Cardiac fibroblast (primary cell): ENCODE results near the gene PANX3.

Source experiments
- DNase-seq, 2 donors: peaks; one replicate each; pipeline versions ENCODE4 v3.0.0 to v3.0.0-alpha.2; 2010; ENCODE audit warnings: low read depth in 2 of 2
- H3K4me3 ChIP-seq, 2 donors: replicated peaks in 1 of 2; 1 replicate in 1 of 2; 2 replicates in 1 of 2; pipeline ENCODE4 v1.5.1; 2011; ENCODE audit warnings: low read depth in 2 of 2, low read length in 2 of 2, mild to moderate bottlenecking in 2 of 2, moderate library complexity in 1 of 2
- TF ChIP-seq, protein P1 (sequence below): IDR thresholded peaks from one replicate; pipeline ENCODE4 v1.5.1; 2011; ENCODE audit warnings: low read depth, mild to moderate bottlenecking, low read length, inconsistent platforms

Gene PANX3

DNA sequence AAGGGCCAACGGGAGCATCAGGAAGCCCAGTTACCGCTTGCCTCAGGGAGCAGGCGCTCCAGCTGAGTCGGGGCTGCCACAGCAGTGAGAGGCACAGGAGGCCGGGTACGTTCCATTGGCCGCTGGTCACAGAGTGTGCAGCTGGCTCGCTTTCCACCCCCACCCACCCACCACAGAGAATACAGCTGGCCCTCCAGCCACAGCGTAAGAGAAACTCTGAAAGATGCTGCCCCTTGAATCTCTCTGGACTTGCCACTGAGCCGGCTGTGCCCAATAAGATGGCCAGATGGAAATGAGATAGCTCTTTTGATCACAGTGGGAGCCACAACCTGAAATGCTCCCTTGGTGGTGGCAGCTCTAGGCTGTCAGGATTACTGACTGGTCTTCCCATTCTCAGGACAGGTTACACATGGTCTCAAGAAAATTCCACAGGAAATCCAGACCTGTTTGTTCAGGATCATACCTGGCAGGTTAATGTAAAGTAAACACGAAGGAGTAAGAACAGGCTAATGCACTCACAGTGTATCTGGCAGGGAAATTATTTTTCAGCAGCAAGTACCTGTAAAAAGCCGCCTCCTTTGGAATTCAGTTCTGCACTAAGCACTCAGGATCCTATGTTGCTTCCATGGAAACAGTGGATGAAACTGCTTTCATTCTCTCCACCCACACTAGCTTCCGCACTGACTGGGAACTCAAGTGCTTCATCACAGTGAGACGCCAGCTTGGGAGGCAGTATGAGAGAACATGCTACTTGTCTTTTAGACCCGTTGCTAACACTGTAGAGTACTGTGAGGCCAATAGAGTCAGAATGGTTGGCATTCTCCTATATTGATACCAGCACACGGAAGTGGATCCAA is 45.8 kb downstream of the PANX3 start:
- TF ChIP-seq, protein P1, sequence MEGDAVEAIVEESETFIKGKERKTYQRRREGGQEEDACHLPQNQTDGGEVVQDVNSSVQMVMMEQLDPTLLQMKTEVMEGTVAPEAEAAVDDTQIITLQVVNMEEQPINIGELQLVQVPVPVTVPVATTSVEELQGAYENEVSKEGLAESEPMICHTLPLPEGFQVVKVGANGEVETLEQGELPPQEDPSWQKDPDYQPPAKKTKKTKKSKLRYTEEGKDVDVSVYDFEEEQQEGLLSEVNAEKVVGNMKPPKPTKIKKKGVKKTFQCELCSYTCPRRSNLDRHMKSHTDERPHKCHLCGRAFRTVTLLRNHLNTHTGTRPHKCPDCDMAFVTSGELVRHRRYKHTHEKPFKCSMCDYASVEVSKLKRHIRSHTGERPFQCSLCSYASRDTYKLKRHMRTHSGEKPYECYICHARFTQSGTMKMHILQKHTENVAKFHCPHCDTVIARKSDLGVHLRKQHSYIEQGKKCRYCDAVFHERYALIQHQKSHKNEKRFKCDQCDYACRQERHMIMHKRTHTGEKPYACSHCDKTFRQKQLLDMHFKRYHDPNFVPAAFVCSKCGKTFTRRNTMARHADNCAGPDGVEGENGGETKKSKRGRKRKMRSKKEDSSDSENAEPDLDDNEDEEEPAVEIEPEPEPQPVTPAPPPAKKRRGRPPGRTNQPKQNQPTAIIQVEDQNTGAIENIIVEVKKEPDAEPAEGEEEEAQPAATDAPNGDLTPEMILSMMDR, result no peak
- peak in 1 of 2 donors; percentile 32 for DNase-seq
- H3K4me3 ChIP-seq, result no peak overlapping the region

DNA sequence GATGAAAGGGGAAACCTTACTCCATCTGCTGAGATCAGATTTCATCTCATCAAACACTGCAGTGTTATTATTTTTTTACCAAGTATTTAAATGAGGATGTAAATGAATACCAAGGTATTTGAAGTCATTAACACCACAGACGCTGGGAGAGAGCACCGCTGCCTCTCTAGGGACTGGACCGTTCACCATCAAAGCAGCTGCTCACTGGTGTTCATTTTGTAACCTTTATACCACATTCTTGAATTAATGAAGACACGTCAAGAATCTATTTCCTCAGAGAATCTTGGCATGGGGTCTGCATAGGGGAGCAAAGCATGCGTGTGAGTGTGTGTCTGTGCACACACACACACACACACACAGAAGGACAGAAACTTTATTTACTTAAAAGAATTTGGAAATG is 46.7 kb downstream of the PANX3 start:
- TF ChIP-seq, protein P1, result no peak
- no peak overlapping the region for H3K4me3 ChIP-seq
- DNase-seq, result no peak

DNA sequence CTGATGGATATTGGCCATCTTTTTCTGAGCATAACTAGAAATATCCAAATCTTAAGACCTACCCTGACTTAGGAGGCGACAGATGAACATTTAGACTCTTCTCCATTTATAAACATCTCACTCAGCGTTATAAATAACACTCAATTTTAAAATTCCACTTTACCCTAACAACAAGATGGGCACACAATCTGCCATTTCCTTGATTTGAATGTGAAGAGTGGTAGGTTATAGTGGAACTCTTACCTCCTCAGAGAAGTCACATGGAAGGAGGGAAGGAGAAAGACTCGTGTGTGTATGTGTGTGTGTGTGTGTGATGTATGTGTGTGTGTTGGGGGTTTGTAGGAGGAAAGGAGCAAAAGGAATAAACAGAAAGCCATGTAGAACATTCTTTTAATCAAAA is 47.3 kb downstream of the PANX3 start:
- no peak for DNase-seq
- TF ChIP-seq, protein P1, result no peak
- H3K4me3 ChIP-seq, result no peak overlapping the region

DNA sequence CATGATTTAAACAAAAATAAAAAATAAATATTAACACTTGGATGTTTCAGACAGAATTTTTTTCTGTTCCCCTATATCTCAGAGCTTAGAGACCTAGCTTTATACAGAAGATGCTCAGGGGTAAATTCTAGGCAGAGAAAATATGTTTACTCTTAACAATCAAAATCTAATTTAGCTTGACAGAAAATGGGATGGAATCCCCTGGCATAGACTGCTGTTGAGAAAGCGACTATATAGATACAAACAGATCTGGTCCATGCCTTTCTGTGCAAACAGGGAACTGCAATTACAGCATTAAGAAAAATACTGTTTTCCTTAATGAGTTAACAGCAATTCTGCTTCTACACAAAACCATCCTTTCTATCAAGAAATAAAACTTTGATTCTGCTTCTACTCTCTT is 47.8 kb downstream of the PANX3 start:
- TF ChIP-seq, protein P1, result no peak
- no peak overlapping the region for H3K4me3 ChIP-seq
- DNase-seq, result no peak

DNA sequence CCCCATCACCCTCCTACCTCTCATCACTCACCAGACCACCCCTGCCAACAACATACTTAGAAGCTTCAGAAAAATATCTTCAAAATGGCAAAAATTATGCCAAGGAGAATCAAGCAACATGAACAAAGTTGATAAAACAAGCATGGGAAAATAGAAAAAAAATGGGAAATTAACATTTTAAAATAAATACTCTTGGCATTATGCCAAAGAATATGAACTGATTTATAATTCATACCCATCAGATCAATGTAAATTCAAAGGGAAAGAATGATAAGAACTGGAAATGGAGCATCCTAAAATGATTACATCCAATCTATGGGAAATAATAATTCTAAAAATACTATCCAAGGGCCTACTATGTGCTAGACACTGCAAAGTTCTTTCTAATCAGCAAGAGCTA is 50.3 kb downstream of the PANX3 start:
- no peak overlapping the region for H3K4me3 ChIP-seq
- no peak for DNase-seq
- TF ChIP-seq, protein P1, result no peak

DNA sequence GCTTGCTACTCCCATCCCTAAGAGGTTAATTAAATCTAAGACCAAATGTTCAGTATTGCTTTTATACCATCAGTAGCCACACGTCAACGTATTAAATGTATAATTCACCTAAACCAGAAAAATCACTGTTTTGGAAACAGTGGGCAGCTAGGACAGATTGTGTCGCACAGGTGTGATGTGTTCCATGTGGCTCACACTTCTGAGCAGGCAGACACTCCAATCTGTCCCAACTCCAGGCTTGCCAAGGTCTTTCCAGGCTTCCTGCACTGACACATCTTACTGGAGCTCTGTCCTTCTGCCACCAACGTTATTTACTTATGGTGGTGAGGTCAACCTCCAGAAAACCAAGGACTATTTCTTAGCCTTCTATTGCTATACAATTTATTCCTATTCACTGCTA is 50.9 kb downstream of the PANX3 start:
- H3K4me3 ChIP-seq, result no peak overlapping the region
- TF ChIP-seq, protein P1, result no peak
- no peak for DNase-seq

DNA sequence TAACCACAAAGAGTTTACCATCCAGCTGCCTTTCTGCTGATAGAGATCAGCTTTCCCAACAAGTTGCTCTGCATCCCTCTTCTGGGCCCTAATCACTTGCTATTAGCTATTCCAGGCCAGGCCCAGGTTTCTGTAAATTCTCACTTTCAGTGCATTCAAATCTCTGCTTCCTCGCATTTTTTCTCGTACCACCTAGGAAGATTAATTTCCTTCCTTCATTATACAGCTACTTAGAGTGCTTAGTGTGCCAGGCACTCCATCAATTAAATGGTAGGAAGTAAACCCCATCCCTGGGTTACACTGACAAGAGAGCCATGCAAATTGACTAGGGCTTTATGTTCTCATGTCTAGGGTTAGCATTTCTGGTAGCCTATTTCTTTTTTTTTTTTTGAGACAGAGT is 52.6 kb downstream of the PANX3 start:
- no peak overlapping the region for H3K4me3 ChIP-seq
- TF ChIP-seq, protein P1, result no peak
- DNase-seq, result no peak
